Left cardiac atrium (tissue), 4 donors: ENCODE measurements around the gene CTAG1A. TPM values are rescaled to one million over a fixed set of nuclear protein-coding genes. Genes with fewer than 3 reads are reported as not detected.
"Not testable (repeated sequence)": the region's sequence is repeated elsewhere in the genome, so short reads cannot be mapped to it uniquely, and the experiment has no call there.

Source experiments
- ATAC-seq, 2 donors: fragments of 200-7000 bp; cut with Tn5 transposase; one replicate each; pipeline ENCODE4 v1.9.1; 2020; ENCODE audit warnings: mild to moderate bottlenecking in 2 of 2, moderate library complexity in 2 of 2
- DNase-seq: peaks from one replicate; pipeline ENCODE4 v3.0.0-alpha.2; 2020
- intact Hi-C, 2 donors: fragments of 100-400 bp; cut with DNase I; formaldehyde crosslinking; loops; one replicate each; pipeline versions ENCODE4 v1.14.1 to v1.15.1; 2022 to 2023
- total RNA-seq, 2 donors: library from RNA; stranded (reverse); fragmentation: NEBNext Ultra II Directional; extraction: Animal tissue kit (Norgen Biotek cat#: 25700); gene quantifications; one replicate each; pipeline ENCODE4 v1.2.1, GENCODE V29; 2021
- donor health status: DM: no; HTN: yes; CAD: no.
- donor health status: DM: no; HTN: yes; CAD: no; lungs with severe emphysema.
- donor health status: DM: yes; HTN: yes; CAD: no.
- donor health status: Dilated cardiomyopathy.

Gene CTAG1A
- total RNA-seq, 2 donors from 2014 or later, result not detected

DNA sequence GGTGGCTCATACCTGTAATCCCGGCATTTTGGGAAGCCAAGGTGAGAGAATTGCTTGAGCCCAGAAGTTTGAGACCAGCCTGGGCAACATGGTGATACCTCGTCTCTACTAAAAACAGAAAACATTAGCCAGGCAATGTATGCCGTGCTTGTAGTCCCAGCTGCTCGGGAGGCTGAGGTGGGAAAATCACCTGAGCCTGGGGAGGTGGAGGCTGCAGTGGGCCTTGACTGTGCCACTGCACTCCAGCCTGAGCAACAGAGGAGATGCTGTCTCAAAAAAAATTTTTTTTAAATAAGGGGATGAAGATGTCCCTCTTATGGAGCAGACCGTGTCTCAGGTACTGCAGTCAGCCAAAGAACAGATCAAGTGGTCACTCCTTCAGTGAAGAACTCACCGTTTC, 20.6 kb downstream of the CTAG1A start:
- DNase-seq, result no peak
- ATAC-seq, result no peak
- intact Hi-C loops, result no loop called here

DNA sequence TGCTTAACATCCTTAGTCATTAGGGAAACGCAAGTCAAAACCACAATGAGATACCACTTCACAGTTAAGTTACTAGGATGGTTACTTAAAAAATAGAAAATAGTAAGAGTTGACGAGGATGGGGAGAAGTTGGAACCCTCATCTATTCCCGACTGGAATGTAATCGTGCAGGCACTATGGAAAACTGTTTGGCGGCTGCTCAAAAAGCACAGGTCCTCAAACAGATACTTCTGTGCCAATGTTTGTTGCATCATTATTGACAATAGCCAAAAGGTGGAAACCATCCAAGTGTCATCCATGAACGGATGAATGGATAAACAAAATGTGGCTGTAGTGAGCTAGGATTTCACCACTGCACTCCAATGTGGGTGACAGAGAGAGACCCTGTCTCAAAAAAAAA, 22.4 kb downstream of the CTAG1A start:
- intact Hi-C loops, result no loop called here
- no peak for DNase-seq
- ATAC-seq, result no peak

DNA sequence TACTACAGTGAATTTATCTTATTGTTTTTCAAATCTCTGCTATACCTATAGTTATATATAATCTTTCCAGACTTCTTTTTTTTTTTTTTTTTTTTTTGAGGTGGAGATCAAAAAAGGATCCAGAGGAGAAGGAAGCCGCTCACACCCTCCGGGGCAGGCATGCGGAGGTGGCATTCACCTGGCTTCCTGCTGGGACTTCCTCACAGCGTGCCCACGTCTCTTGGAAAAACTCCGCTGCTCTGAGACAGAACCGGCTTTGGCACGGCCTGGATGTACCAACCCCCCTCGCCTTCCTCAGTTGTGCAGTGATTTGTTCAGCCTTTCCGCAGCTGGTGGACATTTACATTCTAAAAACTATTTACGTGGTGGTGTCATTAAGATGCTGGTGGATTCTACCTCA, 23.0 kb downstream of the CTAG1A start:
- DNase-seq, ATAC-seq, intact Hi-C loops: not testable (repeated sequence)

DNA sequence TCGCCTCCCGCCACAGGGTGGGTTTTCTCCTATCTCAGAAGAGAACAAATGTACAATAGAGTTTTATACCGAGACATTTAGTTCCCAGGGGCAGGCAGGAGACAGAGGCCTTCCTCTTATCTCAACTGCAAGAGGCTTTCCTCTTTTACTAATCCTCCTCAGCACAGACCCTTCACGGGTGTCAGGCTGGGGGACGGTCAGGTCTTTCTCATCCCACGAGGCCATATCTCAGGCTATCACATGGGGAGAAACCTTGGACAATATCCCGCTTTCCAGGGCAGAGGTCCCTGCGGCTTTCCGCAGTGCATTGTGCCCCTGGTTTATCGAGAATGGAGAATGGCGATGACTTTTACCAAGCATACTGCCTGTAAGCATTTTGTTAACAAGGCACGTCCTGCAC, 23.9 kb downstream of the CTAG1A start:
- ATAC-seq, result not testable (repeated sequence)

DNA sequence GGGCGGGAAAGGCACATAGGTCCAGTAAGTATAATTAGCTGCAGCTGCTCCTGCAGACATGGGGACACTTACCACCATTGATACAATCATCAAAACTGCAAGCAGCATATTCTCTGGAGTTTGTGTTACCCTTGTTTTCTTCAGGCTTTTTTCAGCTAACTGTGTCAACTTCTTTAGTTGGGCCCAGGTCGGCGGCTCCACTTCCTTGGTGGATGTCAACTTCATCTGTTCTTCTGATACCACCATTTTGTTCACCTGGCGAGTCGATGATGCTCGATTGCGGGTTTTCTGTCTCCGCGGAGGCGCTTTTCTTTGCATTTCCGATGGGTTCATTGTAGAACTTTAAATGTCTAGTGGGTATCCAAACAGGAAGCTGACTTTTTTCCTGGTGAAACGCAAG, 26.2 kb downstream of the CTAG1A start:
- ATAC-seq, DNase-seq, intact Hi-C loops: not testable (repeated sequence)

More for the DNA sequence above, 23.9 kb downstream of the CTAG1A start:
- DNase-seq, intact Hi-C loops: not testable (repeated sequence)

DNA sequence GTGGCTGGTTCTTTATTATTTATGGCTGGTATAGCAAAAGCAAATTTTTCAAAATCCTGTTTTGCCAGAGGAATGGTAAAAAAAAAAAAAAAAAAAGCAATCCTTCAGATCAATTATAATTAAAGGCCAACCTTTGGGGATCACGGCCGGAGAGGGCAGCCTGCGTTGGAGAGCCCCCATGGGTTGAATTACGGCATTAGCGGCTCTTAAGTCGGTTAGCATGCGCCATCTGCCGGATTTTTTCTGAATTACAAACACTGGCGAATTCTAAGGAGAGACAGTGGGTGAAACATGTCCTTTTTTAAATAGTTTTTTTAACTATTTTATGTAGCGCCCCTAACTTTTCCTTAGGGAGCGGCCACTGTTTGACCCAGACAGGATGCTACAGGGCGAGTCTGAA, 28.7 kb downstream of the CTAG1A start:
- intact Hi-C loops, ATAC-seq, DNase-seq: not testable (repeated sequence)

DNA sequence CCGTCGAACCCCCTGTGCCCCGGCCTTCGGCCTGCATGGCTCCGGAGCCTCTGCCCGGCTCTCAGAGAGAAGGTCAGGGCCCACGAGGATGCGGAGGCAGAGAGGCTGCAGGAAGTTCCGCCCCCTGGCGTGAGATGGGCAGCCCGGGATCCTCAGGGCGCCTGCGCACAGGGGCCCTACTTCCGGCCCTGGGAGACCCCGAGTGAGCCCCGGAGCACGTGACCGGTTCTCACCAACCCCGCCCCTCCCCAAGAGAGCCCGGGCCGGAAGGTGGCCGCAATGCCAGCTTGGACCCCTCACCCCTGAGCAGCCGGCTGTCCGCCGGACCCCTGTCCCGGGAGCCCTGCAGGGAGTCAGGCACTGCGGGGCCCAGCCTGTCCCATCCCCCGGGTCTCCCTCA, 34.2 kb downstream of the CTAG1A start, which contains the start of gene CTAG1B:
Gene CTAG1B (minus strand): TSS at position 101 of the 400 bp plus-strand sequence. CDS start 64 bp downstream, at position 37.
- DNase-seq, intact Hi-C loops, ATAC-seq: not testable (repeated sequence)

DNA sequence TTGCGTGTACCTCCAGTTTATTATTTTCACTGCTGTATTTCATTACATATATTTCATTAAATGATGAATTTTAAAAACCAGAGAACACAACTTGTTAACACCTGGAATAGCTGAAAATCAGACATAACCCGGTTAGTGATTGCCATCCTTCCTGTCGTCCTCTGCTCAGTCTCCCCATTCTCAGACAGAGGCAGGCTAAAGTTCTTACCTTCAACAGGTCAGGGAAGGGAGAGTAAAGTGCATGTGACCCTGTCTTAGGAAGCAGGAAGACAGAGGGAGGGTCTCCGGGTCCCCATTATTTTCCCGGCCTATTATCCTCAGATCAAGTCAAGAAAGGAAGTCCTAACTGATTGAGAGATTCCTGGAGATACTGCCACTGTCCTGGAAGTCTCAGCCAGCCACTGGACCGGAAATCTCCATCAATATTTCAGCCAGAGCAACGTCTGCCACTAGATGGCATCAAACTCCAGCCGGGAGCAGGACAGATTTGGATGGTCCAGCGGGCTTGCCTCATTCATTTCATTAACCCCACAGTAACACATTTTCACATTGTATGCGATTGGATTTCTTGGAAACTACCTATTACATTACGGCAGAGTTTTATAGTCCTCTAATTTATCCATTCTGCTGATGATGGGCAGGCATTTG, 36.0 kb downstream of the CTAG1A start:
- intact Hi-C loops, DNase-seq: not testable (repeated sequence)
- ATAC-seq, result peak; percentile 63 to 64

DNA sequence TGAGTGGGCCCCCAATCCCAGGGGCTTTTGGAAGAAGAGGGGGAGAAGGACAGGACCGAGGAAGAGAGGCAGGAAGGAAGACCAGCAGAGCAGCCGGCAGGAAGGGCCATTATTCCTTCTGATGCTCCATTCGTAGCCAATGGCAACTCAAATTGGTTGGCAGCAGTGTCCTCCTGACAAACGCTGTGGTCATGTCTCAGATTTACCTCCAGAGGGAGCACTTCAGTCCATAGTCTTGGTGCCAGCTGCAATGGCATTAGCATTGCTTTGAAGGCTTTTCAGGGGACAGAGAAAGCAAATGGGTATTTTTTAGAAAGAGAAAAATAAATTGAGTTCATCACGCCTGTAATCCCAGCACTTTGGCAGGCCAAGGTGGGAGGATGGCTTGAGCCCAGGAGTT, 44.0 kb downstream of the CTAG1A start:
- DNase-seq, intact Hi-C loops: not testable (repeated sequence)
- ATAC-seq, result peak in 1 of 2 donors; percentile 54

DNA sequence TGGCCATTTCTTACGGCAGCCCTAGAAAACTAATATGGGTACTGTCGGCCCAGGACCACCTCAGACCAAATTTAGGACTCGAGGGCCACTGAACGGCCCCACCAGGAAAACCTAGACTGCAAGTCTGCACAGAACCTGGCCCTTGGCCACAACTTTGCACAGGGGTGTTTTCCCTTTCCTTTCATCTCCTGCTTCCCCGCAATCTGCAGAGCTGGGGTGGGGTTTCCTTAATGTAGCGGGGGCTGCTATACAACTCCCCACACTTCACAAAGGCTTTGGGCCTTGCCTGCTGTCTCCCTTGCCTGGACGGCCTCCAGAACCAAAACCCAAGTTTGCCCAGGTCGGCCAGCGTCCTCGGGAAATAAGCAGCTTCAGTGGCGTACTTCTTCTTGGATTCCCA, 46.0 kb downstream of the CTAG1A start:
- DNase-seq, intact Hi-C loops, ATAC-seq: not testable (repeated sequence)

DNA sequence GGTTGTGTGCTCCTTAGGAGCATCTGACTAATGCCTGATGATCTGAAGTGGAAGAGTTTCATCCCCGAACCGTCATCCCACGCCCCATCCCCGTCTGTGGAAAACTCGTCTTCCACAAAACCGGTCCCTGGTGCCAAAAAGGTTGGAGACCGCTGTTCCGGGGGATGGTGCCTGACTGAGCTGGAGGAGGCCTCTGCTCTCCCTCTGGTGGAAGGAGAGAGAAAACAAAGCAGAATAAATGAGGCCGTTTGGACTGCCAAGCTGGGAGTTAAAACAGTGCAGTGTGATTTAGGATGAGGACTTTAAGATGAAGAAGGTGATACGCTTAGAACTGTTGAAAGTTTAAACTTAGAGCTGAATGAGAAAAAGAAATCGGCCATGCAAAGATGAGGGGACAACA, 48.7 kb downstream of the CTAG1A start:
- ATAC-seq, intact Hi-C loops, DNase-seq: not testable (repeated sequence)

Other genes with a start within 250 kb of the CTAG1A start
- gene FLNA, start 210.5 kb upstream of the CTAG1A start, total RNA-seq, result 100 to 1,000 TPM; 406 to 476 TPM
- 10 to 100 TPM; 54.5 to 70.9 TPM for gene EMD, start 205.8 kb upstream of the CTAG1A start, total RNA-seq
- gene RPL10, start 186.8 kb upstream of the CTAG1A start, total RNA-seq, result 1,000 to 10,000 TPM; 2,090 to 2,230 TPM
- gene DNASE1L1, start 175.9 kb upstream of the CTAG1A start, total RNA-seq, result 10 to 100 TPM; 41.9 to 42.8 TPM
- 10 to 100 TPM; 36.6 to 41.2 TPM for gene TAFAZZIN, start 173.6 kb upstream of the CTAG1A start, total RNA-seq
- gene ATP6AP1, start 156.5 kb upstream of the CTAG1A start, total RNA-seq, result 10 to 100 TPM; 70.8 to 86.0 TPM
- gene GDI1, start 148.0 kb upstream of the CTAG1A start, total RNA-seq, result 10 to 100 TPM; 76.8 to 98.5 TPM
- gene FAM50A, start 141.0 kb upstream of the CTAG1A start, total RNA-seq, result 10 to 100 TPM; 48.7 to 58.9 TPM
- gene PLXNA3, start 126.9 kb upstream of the CTAG1A start, total RNA-seq, result 10 to 100 TPM; 24.0 to 28.1 TPM
- gene LAGE3, start 105.9 kb upstream of the CTAG1A start, total RNA-seq, result 10 to 100 TPM; 17.7 TPM
- gene UBL4A, start 98.5 kb upstream of the CTAG1A start, total RNA-seq, result 10 to 100 TPM; 44.4 to 48.4 TPM
- gene SLC10A3, start 94.5 kb upstream of the CTAG1A start, total RNA-seq, result 10 to 100 TPM; 15.1 to 18.4 TPM
- gene FAM3A, start 68.9 kb upstream of the CTAG1A start, total RNA-seq, result 10 to 100 TPM; 44.4 to 51.0 TPM
- 10 to 100 TPM; 30.4 to 36.0 TPM for gene G6PD, start 38.3 kb upstream of the CTAG1A start, total RNA-seq
- 10 to 100 TPM; 17.1 to 21.1 TPM for gene IKBKG, start 37.5 kb upstream of the CTAG1A start, total RNA-seq
- gene CTAG1B, start 34.1 kb downstream of the CTAG1A start, total RNA-seq, result not detected
- not detected for gene CTAG2, start 68.4 kb downstream of the CTAG1A start, total RNA-seq
- gene GAB3, start 165.9 kb downstream of the CTAG1A start, total RNA-seq, result 10 to 100 TPM; 10.2 to 18.1 TPM
- 10 to 100 TPM; 19.5 to 34.3 TPM for gene DKC1, start 177.7 kb downstream of the CTAG1A start, total RNA-seq
- 10 to 100 TPM; 36.1 to 40.0 TPM for gene MPP1, start 220.4 kb downstream of the CTAG1A start, total RNA-seq
- gene SMIM9, start 249.5 kb downstream of the CTAG1A start, total RNA-seq, result not detected